Fibroblast of the aortic adventitia (primary cell): ENCODE measurements around the gene BEND2. TPM values are rescaled to one million over a fixed set of nuclear protein-coding genes. Genes with fewer than 3 reads are reported as not detected.

Experiments used
- DNase-seq: peaks from one replicate; pipeline ENCODE4 v3.0.0-alpha.2; 2010; ENCODE audit warnings: low read depth
- H3K4me3 ChIP-seq: 2 replicates; pipeline ENCODE4 v1.5.1; 2011; ENCODE audit warnings: low read depth, mild to moderate bottlenecking, control low read depth, low read length, moderate library complexity
- total RNA-seq: library from RNA; depleted of rRNA; stranded (reverse); fragments of >200 nt; gene quantifications from 2 replicates; pipeline ENCODE4 v1.2.3, GENCODE V29; 2012; ENCODE audit warnings: low replicate concordance
- TF ChIP-seq, protein P1 (sequence below): IDR thresholded peaks from 2 replicates; pipeline ENCODE4 v1.5.1; 2011; ENCODE audit warnings: mild to moderate bottlenecking, low read length, control low read depth, inconsistent platforms; ENCODE audit not compliant: insufficient read depth

BEND2 gene
- total RNA-seq, 1 donor: not detected

DNA sequence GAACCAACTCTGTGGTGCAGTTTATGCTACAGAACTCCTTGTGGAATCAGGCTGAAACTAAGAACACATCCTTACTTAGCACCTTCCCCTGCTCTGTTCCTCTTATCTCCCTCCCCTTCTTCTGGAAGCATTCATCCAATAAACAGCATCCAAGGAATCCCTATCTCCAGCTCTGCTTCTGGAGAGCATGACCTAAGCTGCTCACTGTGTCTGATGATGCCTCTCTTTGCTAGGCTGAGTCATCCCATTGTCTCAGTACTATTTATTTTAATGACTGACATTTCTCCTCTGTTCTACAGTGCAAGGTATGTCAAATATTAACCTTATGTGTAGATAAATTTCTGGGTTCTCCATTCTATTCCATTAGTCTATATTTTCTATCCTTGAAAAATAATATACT is 71.2 kb downstream of the BEND2 start:
- TF ChIP-seq, protein P1, sequence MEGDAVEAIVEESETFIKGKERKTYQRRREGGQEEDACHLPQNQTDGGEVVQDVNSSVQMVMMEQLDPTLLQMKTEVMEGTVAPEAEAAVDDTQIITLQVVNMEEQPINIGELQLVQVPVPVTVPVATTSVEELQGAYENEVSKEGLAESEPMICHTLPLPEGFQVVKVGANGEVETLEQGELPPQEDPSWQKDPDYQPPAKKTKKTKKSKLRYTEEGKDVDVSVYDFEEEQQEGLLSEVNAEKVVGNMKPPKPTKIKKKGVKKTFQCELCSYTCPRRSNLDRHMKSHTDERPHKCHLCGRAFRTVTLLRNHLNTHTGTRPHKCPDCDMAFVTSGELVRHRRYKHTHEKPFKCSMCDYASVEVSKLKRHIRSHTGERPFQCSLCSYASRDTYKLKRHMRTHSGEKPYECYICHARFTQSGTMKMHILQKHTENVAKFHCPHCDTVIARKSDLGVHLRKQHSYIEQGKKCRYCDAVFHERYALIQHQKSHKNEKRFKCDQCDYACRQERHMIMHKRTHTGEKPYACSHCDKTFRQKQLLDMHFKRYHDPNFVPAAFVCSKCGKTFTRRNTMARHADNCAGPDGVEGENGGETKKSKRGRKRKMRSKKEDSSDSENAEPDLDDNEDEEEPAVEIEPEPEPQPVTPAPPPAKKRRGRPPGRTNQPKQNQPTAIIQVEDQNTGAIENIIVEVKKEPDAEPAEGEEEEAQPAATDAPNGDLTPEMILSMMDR: no peak
- no peak for DNase-seq

GRCh38 chrX:18146954-18147353 is 73.7 kb downstream of the BEND2 start:
- no peak overlapping the region for H3K4me3 ChIP-seq
- DNase-seq: peak; percentile 14

More for the DNA sequence above, 71.2 kb downstream of the BEND2 start:
- no peak overlapping the region for H3K4me3 ChIP-seq

DNA sequence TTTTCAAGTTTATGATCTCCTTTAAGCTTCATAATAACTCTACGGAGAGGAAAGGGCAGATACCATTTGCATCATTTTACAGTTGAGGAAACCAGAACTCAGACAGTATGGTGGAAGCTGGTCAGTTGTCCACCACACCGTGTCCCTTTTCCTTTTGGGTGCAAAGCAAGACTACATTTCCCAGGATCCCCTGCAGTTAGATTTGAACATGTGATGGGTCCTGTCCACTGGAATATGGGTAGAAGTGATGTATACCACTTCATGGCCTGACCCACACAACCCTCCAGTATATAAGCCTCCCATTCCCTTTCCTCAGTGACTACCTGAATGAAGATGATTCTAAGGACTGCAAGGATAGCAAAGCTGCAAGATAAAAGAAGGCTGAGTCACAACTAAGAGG is 74.7 kb downstream of the BEND2 start:
- H3K4me3 ChIP-seq: no peak overlapping the region
- TF ChIP-seq, protein P1: no peak
- DNase-seq: no peak

More at GRCh38 chrX:18146954-18147353, 73.7 kb downstream of the BEND2 start:
- TF ChIP-seq, protein P1: no peak

DNA sequence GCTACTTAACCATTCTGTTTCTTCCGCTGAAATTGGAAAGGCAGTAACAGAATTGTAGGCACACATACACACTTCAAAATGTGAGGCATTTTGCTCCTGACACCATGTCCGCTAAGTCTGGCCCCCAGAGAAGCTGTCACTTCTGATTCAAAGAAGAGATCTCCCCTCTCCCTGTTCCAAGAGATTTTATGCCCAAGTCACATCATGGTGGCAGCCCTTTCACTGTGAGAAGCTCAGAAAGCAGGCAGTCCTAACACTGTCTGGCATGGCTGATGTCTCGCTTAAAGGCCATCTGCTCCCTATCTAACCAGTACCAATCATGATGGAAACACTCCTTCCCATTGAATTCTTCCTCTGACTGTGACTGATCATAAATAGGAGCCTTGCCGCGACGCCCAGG is 83.9 kb downstream of the BEND2 start:
- TF ChIP-seq, protein P1: no peak
- DNase-seq: no peak
- no peak overlapping the region for H3K4me3 ChIP-seq

- TF ChIP-seq, protein P1: no peak
- DNase-seq: no peak
- no peak overlapping the region for H3K4me3 ChIP-seq
These were observed 87.1 kb downstream of the BEND2 start for GRCh38 chrX:18133605-18134004.

- TF ChIP-seq, protein P1: no peak
- H3K4me3 ChIP-seq: no peak overlapping the region
- DNase-seq: no peak
These were observed 91.0 kb downstream of the BEND2 start for GRCh38 chrX:18129690-18130089.

DNA sequence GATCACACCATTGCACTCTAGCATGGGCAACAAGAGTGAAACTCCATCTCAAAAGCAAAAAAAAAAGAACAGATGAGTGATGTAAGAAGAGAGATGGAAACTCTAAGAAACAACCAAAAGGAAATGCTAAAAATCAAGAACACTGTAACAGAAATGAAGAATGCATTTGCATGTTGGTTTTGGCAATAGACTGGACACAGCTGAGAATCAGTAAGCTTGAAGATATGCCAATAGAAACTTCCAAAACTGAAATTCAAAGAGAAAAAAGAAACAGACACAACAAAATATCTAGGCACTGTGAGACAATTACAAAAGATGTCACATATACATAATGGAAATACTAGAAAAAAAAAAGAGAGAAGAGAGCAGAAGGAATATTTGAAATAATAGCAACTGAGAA is 93.7 kb downstream of the BEND2 start:
- TF ChIP-seq, protein P1: no peak
- no peak overlapping the region for H3K4me3 ChIP-seq
- no peak for DNase-seq
